ACC112 (cell line): Measurements from ENCODE around the gene NTM.

ENCODE experiments used
- H2AFZ ChIP-seq: fragments of 200-600 bp; sonication (generic); one replicate; pipeline ENCODE4 v1.6.0; 2017; ENCODE audit warnings: antibody characterized with exemption, low read length; ENCODE audit not compliant: unreplicated experiment
- H3K27ac ChIP-seq: fragments of 200-600 bp; sonication (generic); 2 replicates; pipeline ENCODE4 v1.5.1; 2014; ENCODE audit warnings: low read depth, mild to moderate bottlenecking, antibody characterized with exemption, low read length, moderate library complexity
- H3K27me3 ChIP-seq: fragments of 200-600 bp; sonication (generic); 2 replicates; pipeline ENCODE4 v1.6.1; 2014; ENCODE audit warnings: mild to moderate bottlenecking, antibody characterized with exemption, low read length, moderate library complexity, mixed read lengths; ENCODE audit not compliant: insufficient read depth
- H3K36me3 ChIP-seq: fragments of 200-600 bp; sonication (generic); 2 replicates; pipeline ENCODE4 v1.6.1; 2016; ENCODE audit warnings: mild to moderate bottlenecking, antibody characterized with exemption, low read length, moderate library complexity, mixed read lengths; ENCODE audit not compliant: insufficient read depth
- H3K4me1 ChIP-seq: fragments of 200-600 bp; sonication (generic); one replicate; pipeline ENCODE4 v1.6.1; 2016; ENCODE audit warnings: low read length, mixed read lengths; ENCODE audit not compliant: insufficient read depth, unreplicated experiment, control insufficient read depth
- H3K4me3 ChIP-seq: fragments of 200-600 bp; sonication (generic); 2 replicates; pipeline ENCODE4 v1.5.1; 2014; ENCODE audit warnings: mild to moderate bottlenecking, low read depth, low read length
- H3K79me2 ChIP-seq: fragments of 200-600 bp; sonication (generic); one replicate; pipeline ENCODE4 v1.6.0; 2016; ENCODE audit warnings: low read length; ENCODE audit not compliant: control insufficient read depth, unreplicated experiment, insufficient read depth

Gene NTM

DNA sequence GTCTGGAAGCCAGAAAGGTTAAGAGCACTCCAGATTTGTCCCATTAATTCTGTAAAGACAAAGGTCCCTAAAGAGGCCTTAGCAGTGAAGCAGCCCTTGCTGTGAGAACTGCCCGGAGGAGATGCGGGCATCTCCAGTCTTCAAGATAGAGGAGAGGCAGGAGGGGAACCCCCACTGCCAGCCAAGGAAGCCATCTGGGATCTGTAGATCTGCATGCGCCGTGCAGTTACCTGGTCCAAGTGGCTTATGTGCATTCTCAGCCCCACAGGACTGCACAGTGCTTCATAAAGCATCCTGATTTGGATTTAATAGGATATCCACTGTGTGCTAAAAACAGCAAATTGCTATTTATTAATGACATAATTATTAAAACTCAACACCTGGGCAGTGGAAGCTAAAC, 834.6 kb downstream of the NTM start:
- Histone ChIP-seq H3K27me3 (no peaks in the 10 kb centered on the region), H2AFZ (no peak overlapping the region), H3K27ac (no peak overlapping the region), H3K36me3 (no peaks in the 10 kb centered on the region), H3K79me2 (no peaks in the 10 kb centered on the region), H3K4me3 (no peak overlapping the region), H3K4me1 (no peaks in the 10 kb centered on the region)

DNA sequence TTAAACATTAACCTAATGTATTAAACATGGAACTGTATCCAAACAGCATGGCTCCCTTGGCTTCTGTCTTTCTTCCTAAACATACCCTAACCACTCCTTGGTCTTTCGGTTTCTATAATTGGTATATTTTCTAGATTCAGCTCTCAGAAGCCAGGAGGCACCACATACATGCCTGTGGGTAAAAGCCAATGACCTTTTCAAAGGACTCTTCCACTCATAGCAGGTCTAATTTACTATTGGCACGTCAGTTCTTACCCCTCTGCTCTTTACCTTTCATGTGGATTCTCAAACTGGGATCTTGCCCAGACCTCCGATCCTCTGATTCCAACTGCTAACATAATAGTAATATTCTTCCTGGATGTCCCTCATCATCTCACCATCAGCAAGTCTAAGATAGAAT, 835.1 kb downstream of the NTM start:
- no peaks in the 10 kb centered on the region for H3K36me3 ChIP-seq
- no peaks in the 10 kb centered on the region for H3K4me1 ChIP-seq
- H3K27ac ChIP-seq = no peak overlapping the region
- H3K79me2 ChIP-seq = no peaks in the 10 kb centered on the region
- no peaks in the 10 kb centered on the region for H3K27me3 ChIP-seq
- H2AFZ ChIP-seq = no peak overlapping the region
- no peak overlapping the region for H3K4me3 ChIP-seq

DNA sequence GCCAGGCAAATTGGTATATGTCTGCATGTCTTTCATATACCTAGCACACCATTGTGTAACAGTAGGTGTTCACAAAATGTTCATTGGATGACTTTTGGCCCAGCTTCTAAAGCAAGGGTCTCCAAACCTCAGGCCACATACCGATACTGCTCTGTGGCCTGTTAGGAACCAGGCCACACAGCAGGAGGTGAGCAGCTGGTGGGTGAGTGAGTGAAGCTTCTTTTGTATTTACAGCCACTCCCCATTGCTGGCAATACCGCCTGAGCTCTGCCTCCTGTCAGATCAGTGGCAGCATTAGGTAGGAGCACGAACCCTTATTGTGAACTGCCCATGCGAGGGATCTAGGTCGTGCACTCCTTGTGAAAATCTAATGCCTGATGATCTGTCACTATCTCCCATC, 836.6 kb downstream of the NTM start:
- H3K79me2 ChIP-seq = no peaks in the 10 kb centered on the region
- no peaks in the 10 kb centered on the region for H3K27me3 ChIP-seq

DNA sequence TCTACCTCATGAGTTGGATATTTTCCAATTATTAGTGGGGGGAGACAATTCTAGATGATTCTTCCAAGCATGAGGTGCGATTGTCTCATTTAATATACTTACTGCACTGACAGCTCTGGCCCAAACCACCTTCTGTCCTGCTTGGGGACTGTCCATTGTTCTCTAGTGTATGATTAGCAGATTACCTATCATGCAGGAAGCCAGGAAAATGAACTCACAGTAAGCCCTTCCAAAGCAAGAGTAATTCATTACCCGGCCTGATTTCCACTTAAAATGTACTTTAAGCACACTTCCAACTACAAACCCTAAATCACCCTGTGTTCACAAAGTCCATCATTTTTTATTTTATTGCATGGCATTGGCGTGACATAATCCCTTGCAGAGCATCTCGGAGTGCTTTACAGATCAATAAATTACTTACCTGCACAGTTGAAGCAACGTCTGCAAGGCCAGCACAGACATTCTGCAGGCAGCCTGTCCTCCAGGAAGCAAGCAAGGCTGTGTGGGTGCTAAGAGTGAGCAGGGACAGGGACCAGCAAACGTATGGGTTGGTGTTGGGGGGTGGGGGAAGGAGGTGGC, 838.2 kb downstream of the NTM start:
- no peaks in the 10 kb centered on the region for H3K4me1 ChIP-seq
- no peaks in the 10 kb centered on the region for H3K27me3 ChIP-seq
- no peaks in the 10 kb centered on the region for H3K79me2 ChIP-seq
- no peak overlapping the region for H2AFZ ChIP-seq
- no peak overlapping the region for H3K4me3 ChIP-seq
- no peaks in the 10 kb centered on the region for H3K36me3 ChIP-seq
- H3K27ac ChIP-seq = no peak overlapping the region

More for the DNA sequence above, 836.6 kb downstream of the NTM start:
- no peak overlapping the region for H2AFZ ChIP-seq
- H3K27ac ChIP-seq = no peak overlapping the region
- H3K36me3 ChIP-seq = no peaks in the 10 kb centered on the region
- no peak overlapping the region for H3K4me3 ChIP-seq
- H3K4me1 ChIP-seq = no peaks in the 10 kb centered on the region

GRCh38 chr11:132211479-132211878, 841.1 kb downstream of the NTM start:
- Histone ChIP-seq H3K27ac (no peak overlapping the region), H3K27me3 (no peaks in the 10 kb centered on the region), H3K36me3 (no peaks in the 10 kb centered on the region), H3K4me1 (no peaks in the 10 kb centered on the region), H3K79me2 (no peaks in the 10 kb centered on the region), H3K4me3 (no peak overlapping the region), H2AFZ (no peak overlapping the region)

GRCh38 chr11:132217856-132218255, 847.4 kb downstream of the NTM start:
- Histone ChIP-seq H3K27ac (no peak overlapping the region), H3K4me3 (no peak overlapping the region), H3K79me2 (no peaks in the 10 kb centered on the region), H3K27me3 (no peaks in the 10 kb centered on the region), H2AFZ (no peak overlapping the region), H3K4me1 (no peaks in the 10 kb centered on the region), H3K36me3 (no peaks in the 10 kb centered on the region)

GRCh38 chr11:132220474-132220873, 850.1 kb downstream of the NTM start:
- Histone ChIP-seq H3K27ac (no peak overlapping the region), H3K79me2 (no peaks in the 10 kb centered on the region), H3K4me3 (no peak overlapping the region), H3K36me3 (no peaks in the 10 kb centered on the region), H3K4me1 (no peaks in the 10 kb centered on the region), H3K27me3 (no peaks in the 10 kb centered on the region), H2AFZ (no peak overlapping the region)

- Histone ChIP-seq H3K4me1 (no peaks in the 10 kb centered on the region), H3K27ac (no peak overlapping the region), H3K27me3 (no peaks in the 10 kb centered on the region), H2AFZ (no peak overlapping the region), H3K36me3 (no peaks in the 10 kb centered on the region), H3K79me2 (no peaks in the 10 kb centered on the region), H3K4me3 (no peak overlapping the region)
Measured at GRCh38 chr11:132222345-132222744, 851.9 kb downstream of the NTM start.

GRCh38 chr11:132226522-132226921, 856.1 kb downstream of the NTM start:
- Histone ChIP-seq H2AFZ (no peak overlapping the region), H3K36me3 (no peaks in the 10 kb centered on the region), H3K79me2 (no peaks in the 10 kb centered on the region), H3K27me3 (no peaks in the 10 kb centered on the region), H3K4me1 (no peaks in the 10 kb centered on the region), H3K4me3 (no peak overlapping the region), H3K27ac (no peak overlapping the region)

DNA sequence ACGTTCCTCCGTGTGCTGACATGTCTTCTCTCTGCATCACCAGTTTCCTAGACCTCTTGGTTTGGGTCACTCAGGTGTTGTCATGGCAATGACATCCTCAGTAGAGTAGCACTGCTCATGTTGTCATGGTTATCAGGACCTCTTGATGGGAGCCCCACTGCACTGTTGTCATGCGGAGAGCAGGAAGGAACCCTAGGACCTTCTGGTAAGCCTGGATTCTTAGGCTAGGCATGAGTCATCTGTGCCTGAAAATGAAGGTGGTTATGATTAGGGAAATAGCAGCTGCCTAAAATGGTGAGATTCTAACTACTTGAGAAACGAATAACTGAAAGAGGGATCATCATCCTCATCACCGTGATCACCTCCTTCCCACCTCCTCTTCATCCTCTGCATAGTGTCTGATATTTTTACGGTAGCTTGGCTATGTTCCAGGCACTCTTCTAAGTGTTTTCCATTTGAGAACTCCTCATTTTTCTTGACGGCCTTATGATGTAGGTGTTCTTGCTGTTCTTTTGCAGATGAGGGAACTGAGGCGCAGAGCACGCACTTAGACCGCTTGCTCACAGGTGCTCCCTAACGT, 858.4 kb downstream of the NTM start:
- Histone ChIP-seq H3K27ac (no peak overlapping the region), H3K4me3 (no peak overlapping the region), H3K79me2 (no peaks in the 10 kb centered on the region), H3K36me3 (no peaks in the 10 kb centered on the region), H3K27me3 (no peaks in the 10 kb centered on the region), H2AFZ (no peak overlapping the region), H3K4me1 (no peaks in the 10 kb centered on the region)

GRCh38 chr11:132231656-132232347, 861.4 kb downstream of the NTM start:
- Histone ChIP-seq H2AFZ (no peak overlapping the region), H3K27ac (no peak overlapping the region), H3K4me1 (no peaks in the 10 kb centered on the region), H3K4me3 (no peak overlapping the region), H3K36me3 (no peaks in the 10 kb centered on the region), H3K79me2 (no peaks in the 10 kb centered on the region), H3K27me3 (no peaks in the 10 kb centered on the region)
